ENCODE measurements around the gene ERGIC1.
"Not testable (repeated sequence)": the region's sequence is repeated elsewhere in the genome, so short reads cannot be mapped to it uniquely, and the experiment has no call there.

ERGIC1 gene

DNA sequence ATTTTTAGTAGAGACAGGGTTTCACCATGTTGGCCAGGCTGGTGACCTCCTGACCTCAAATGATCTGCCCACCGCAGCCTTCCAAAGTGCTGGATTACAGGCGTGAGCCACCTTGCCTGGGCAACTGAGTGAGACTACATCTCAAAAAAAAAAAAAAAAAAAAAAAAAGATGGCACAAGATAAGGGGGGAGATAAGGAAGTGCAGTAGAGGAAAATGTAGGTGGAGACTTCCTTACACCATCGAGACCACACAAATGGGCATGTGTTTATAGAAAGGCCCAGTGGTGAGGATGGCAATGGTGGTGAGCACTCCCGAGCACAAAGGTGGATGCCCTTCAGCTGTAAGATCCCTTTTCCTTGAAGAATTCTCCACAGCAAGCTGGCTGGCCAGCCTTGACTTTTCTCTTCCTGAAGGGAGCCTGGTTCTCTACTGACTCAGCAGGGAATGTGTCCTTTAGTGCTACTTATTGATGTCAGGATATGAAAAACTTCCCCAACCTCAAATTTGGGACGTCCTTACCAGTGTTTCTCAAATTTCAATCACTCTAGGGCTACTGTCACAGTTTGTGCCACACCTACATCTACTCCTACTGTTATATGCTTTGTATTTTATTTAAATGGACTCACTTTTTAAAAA lies 28.2 kb downstream of the ERGIC1 start:
- Histone ChIP-seq H3K9ac (ENCODE audit: low read length) (no peak overlapping the region), H3K27me3 (ENCODE audit: control insufficient read depth, insufficient read depth, low read length) (no peaks in the 10 kb centered on the region), H3K36me3 (ENCODE audit: control insufficient read depth, low read depth, low read length) (no peaks in the 10 kb centered on the region), H3K4me3 (ENCODE audit: low read length) (no peak overlapping the region), H3K27ac (ENCODE audit: low read length) (no peak overlapping the region), H3K9me3 (ENCODE audit: control insufficient read depth, low read depth, low read length) (no peaks in the 10 kb centered on the region), H3K4me1 (ENCODE audit: control insufficient read depth, low read depth, low read length) (peaks cover 11% of the 10 kb centered on the region)

DNA sequence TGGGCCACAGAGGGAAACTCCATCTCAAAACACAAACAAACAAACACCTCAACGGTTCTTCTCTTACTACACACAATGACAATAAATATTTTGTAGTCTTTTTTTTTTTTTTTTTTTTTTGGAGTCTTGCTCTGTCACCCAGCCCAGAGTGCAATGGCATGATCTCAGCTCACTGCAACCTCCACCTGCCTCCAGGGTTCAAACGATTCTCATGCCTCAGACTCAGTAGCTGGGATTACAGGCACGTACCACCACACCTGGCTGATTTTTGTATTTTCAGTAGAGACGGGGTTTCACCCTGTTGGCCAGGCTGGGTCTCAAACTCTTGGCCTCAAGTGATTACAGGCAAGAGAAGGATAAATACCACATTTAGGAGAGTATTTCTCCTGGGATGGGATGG lies 30.1 kb downstream of the ERGIC1 start:
- not testable (repeated sequence) for H3K27ac ChIP-seq (ENCODE audit: low read length); H3K36me3 ChIP-seq (ENCODE audit: control insufficient read depth, low read depth, low read length); H3K4me3 ChIP-seq (ENCODE audit: low read length); H3K27me3 ChIP-seq (ENCODE audit: control insufficient read depth, insufficient read depth, low read length); H3K9me3 ChIP-seq (ENCODE audit: control insufficient read depth, low read depth, low read length); H3K9ac ChIP-seq (ENCODE audit: low read length)
- peaks cover 19% of the 10 kb centered on the region for H3K4me1 ChIP-seq (ENCODE audit: control insufficient read depth, low read depth, low read length)

DNA sequence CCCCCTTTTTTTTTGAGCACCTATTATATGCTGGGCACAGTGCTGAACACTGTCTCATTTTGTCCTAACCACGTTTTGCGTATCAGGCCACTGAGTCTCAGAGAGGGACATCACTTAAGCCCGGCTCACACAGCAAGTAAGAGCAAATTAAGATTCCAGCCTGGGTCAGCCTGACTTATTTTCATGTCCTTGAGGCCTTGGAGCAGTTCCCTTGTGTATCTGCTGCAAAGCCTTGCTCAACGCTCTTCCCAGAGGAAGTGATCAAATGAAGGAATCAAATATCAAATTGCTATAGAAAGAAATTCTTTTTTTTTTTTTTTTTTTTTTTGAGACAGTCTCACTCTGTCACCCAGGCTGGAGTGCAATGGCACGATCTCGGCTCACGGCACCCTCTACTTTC lies 30.7 kb downstream of the ERGIC1 start:
- Histone ChIP-seq H3K4me1 (ENCODE audit: control insufficient read depth, low read depth, low read length) (peaks cover 19% of the 10 kb centered on the region), H3K4me3 (ENCODE audit: low read length) (no peak overlapping the region), H3K27ac (ENCODE audit: low read length) (no peak overlapping the region), H3K27me3 (ENCODE audit: control insufficient read depth, insufficient read depth, low read length) (no peaks in the 10 kb centered on the region), H3K9ac (ENCODE audit: low read length) (no peak overlapping the region), H3K36me3 (ENCODE audit: control insufficient read depth, low read depth, low read length) (no peaks in the 10 kb centered on the region), H3K9me3 (ENCODE audit: control insufficient read depth, low read depth, low read length) (no peaks in the 10 kb centered on the region)

DNA sequence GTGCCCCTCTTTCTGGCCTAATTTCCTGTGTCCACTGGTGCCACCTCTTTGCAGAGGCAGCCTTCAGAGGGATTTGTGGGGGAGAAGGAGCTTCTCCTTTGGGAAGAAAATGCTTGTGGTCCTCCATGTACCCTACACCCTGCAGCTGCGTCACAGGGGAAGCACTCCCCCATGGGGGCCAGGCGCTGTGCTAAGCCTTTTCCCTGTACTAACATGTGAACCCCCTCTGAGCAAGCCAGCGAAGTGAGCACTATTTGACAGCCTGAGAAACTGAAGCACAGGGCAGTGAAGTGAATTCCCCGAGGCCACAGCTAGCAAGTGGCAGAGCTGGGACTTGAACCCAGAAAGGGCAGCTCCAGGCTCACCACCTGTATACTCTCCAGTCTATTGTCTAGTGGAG lies 32.3 kb downstream of the ERGIC1 start:
- no peaks in the 10 kb centered on the region for H3K36me3 ChIP-seq (ENCODE audit: control insufficient read depth, low read depth, low read length)
- no peak overlapping the region for H3K9ac ChIP-seq (ENCODE audit: low read length)

DNA sequence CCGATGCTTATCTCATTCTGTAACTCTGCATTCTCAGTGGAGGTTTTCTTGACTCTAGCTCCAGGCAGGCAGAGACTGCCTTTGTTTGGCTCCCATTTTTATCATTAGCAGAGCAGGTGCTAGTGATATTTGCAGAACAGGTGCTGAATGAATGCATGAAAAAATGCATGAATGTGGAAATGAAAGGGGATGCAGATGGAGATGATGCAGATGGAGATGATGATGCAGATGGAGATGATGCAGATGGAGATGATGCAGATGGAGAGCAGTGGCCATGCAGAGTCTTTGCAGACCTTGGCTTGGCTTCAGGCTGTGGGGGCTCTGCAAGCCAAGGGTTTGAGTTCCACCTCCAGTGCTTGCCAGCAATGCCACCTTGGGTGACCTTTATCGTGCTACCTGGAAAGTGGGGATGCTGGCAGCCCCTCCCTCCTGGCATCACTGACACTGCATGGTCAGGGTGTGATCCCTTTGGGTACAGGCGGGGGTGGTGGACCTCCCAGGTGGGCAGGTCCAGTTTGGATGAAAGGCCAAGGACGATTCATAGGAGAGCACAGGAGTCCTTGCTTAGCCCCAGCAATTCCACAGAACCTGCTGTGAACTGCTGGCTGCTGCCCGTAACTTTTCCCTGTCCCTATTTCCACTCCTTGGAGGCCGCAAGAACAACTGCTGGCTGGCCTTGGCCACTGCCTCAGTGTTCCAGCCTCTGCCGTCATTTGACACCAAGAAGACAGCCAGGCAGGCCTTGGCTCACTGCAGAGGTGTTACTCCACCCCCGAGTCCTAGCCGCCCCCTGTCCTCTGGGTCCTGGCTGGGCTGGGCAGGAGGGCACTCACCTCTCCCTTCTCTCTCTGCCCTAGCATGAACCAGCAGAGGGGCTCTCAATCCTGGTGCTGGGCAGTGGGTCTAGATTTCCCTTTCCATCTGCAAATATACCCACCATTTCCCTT lies 33.0 kb downstream of the ERGIC1 start:
- Histone ChIP-seq H3K27ac (ENCODE audit: low read length) (no peak overlapping the region), H3K4me3 (ENCODE audit: low read length) (no peak overlapping the region), H3K27me3 (ENCODE audit: control insufficient read depth, insufficient read depth, low read length) (no peaks in the 10 kb centered on the region), H3K36me3 (ENCODE audit: control insufficient read depth, low read depth, low read length) (no peaks in the 10 kb centered on the region), H3K9ac (ENCODE audit: low read length) (no peak overlapping the region), H3K4me1 (ENCODE audit: control insufficient read depth, low read depth, low read length) (peaks cover 32% of the 10 kb centered on the region), H3K9me3 (ENCODE audit: control insufficient read depth, low read depth, low read length) (no peaks in the 10 kb centered on the region)

More for the DNA sequence above, 32.3 kb downstream of the ERGIC1 start:
- peaks cover 28% of the 10 kb centered on the region for H3K4me1 ChIP-seq (ENCODE audit: control insufficient read depth, low read depth, low read length)
- no peak overlapping the region for H3K4me3 ChIP-seq (ENCODE audit: low read length)
- no peaks in the 10 kb centered on the region for H3K9me3 ChIP-seq (ENCODE audit: control insufficient read depth, low read depth, low read length)
- no peaks in the 10 kb centered on the region for H3K27me3 ChIP-seq (ENCODE audit: control insufficient read depth, insufficient read depth, low read length)
- no peak overlapping the region for H3K27ac ChIP-seq (ENCODE audit: low read length)

DNA sequence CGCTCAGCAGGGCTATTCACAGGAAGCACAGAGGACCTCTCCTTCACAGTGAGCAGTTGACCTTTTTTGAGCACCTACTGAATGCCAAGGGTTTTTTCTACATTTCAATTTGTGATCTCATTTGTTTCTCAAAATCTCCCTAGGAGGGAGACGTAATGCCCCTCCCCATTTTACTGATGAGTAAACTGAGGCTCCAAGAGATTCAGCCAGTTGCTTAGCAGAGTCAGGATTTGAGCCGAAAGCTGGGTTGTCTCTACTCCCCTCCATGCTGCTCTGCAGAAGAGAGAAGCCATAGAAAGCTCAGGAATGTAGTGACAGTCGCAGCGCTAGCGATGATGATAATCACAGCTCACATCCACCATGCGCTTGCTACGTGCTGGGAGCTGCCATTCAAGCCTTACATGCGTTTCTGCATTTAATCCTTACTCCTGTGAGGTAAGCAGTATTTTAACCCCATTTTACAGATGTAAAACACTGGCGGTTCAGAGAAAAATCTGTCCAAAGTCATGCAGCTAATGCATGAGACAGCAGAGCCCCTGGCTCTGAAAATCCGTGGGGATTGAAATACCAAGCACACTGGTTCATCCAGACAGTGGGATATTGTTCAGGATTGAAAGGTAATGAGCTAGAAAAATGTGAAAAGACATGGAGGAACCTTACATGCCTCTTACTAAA lies 33.8 kb downstream of the ERGIC1 start:
- Histone ChIP-seq H3K36me3 (ENCODE audit: control insufficient read depth, low read depth, low read length) (no peaks in the 10 kb centered on the region), H3K9ac (ENCODE audit: low read length) (no peak overlapping the region), H3K27ac (ENCODE audit: low read length) (no peak overlapping the region), H3K27me3 (ENCODE audit: control insufficient read depth, insufficient read depth, low read length) (no peaks in the 10 kb centered on the region), H3K4me3 (ENCODE audit: low read length) (no peak overlapping the region), H3K9me3 (ENCODE audit: control insufficient read depth, low read depth, low read length) (no peaks in the 10 kb centered on the region), H3K4me1 (ENCODE audit: control insufficient read depth, low read depth, low read length) (peaks cover 40% of the 10 kb centered on the region)

DNA sequence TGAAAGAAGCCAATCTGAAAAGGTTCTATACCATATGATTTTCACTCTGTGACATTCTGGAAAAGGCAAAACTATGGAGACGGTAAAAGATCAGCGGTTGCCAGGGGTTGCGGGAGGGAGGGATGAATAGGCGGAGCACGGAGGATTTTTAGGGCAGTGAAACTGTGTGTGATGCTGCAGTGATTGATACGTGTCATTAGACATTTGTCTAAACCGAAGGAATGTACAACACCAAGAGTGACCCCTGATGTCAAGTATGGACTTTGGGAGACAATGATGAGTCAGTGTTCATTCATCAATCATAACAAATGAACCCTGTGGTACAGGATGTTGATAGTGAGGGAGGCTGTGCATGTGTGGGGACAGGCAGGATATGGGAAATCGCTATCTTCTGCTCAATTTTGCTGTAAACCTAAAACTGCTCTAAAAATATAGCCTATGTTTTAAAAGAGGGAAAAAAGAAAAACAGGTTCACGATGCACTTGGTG lies 34.4 kb downstream of the ERGIC1 start:
- Histone ChIP-seq H3K9me3 (ENCODE audit: control insufficient read depth, low read depth, low read length) (no peaks in the 10 kb centered on the region), H3K27me3 (ENCODE audit: control insufficient read depth, insufficient read depth, low read length) (no peaks in the 10 kb centered on the region), H3K9ac (ENCODE audit: low read length) (no peak overlapping the region), H3K36me3 (ENCODE audit: control insufficient read depth, low read depth, low read length) (no peaks in the 10 kb centered on the region), H3K4me3 (ENCODE audit: low read length) (no peak overlapping the region), H3K4me1 (ENCODE audit: control insufficient read depth, low read depth, low read length) (peaks cover 43% of the 10 kb centered on the region), H3K27ac (ENCODE audit: low read length) (no peak overlapping the region)

DNA sequence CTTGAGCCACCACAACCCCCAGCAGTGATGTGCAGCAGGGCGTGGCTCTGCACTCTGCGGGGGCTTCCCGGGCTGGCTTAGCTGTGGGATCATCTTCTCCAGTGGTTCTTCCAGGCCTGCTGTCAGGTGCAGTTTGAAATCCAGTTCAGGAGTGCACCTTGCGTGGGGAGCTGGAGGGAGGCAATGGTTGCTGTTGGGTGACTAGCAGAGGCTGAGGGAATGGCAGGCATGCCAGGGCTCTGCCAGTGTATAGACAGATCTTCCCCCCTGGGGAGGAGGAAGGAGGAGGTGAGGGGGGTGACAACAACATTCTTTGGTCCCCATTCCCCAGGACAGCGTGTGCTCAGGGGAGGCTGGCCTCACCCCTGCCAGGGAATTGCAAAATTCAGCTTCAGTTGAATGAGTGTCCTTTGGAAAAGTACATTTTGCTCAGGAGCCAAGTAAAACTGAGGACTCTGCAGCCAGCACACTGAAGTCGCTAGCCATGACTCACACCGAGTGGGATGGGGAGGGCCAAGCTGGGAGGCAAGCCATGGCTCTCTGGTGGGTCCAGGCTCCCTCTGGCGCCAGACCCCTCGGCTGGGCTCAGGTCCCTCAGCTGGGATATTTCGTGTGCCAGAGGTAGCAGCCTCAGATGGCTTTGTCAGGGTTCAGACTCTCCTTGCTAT lies 35.0 kb downstream of the ERGIC1 start:
- Histone ChIP-seq H3K36me3 (ENCODE audit: control insufficient read depth, low read depth, low read length) (no peaks in the 10 kb centered on the region), H3K4me1 (ENCODE audit: control insufficient read depth, low read depth, low read length) (peaks cover 43% of the 10 kb centered on the region), H3K9me3 (ENCODE audit: control insufficient read depth, low read depth, low read length) (no peaks in the 10 kb centered on the region), H3K27ac (ENCODE audit: low read length) (no peak overlapping the region), H3K4me3 (ENCODE audit: low read length) (no peak overlapping the region), H3K9ac (ENCODE audit: low read length) (no peak overlapping the region), H3K27me3 (ENCODE audit: control insufficient read depth, insufficient read depth, low read length) (no peaks in the 10 kb centered on the region)

DNA sequence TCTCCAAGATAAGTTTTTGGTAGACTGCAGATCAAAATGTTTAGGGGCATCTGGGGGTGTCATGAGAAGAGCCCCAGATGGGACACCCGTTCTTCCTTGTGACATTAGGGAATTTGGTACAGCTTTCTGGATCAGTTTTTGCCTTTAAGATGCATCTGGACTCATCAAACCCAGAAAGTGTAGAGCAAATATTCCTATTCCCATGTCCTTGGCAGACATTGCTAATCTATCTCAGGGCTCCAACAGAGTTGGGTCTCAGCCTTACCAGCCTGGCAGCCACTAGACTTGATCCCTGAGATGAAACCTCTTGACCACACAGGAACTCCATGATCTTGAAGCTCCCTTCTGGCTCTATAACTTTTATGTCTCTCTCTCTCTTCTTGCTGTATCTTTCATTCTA lies 35.6 kb downstream of the ERGIC1 start:
- H3K4me3 ChIP-seq (ENCODE audit: low read length), result no peak overlapping the region
- no peak overlapping the region for H3K9ac ChIP-seq (ENCODE audit: low read length)
- no peaks in the 10 kb centered on the region for H3K27me3 ChIP-seq (ENCODE audit: control insufficient read depth, insufficient read depth, low read length)
- no peak overlapping the region for H3K27ac ChIP-seq (ENCODE audit: low read length)
- peaks cover 43% of the 10 kb centered on the region for H3K4me1 ChIP-seq (ENCODE audit: control insufficient read depth, low read depth, low read length)
- H3K9me3 ChIP-seq (ENCODE audit: control insufficient read depth, low read depth, low read length), result no peaks in the 10 kb centered on the region
- no peaks in the 10 kb centered on the region for H3K36me3 ChIP-seq (ENCODE audit: control insufficient read depth, low read depth, low read length)

DNA sequence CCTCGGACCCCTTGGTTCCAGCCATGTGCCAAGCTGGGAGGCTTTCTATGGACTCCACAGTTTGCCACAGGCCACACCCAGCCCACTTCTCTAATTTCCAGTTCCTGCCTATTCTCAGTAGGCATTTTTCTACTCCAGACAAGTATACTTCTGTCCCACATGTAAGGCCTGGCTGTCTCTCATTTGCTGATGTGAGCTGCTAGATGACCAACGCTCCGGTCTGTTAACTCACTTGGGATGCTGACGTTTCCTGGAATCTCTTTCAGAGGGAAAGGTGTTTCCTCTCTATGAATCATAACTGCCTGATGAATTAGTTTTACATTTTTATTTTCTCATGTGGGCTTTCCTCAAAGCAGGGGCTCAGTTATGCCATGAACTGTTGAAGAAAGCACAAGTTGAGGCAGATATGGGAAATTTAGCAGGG lies 36.3 kb downstream of the ERGIC1 start:
- Histone ChIP-seq H3K36me3 (ENCODE audit: control insufficient read depth, low read depth, low read length) (no peaks in the 10 kb centered on the region), H3K9ac (ENCODE audit: low read length) (no peak overlapping the region), H3K27me3 (ENCODE audit: control insufficient read depth, insufficient read depth, low read length) (no peaks in the 10 kb centered on the region), H3K27ac (ENCODE audit: low read length) (no peak overlapping the region), H3K4me3 (ENCODE audit: low read length) (no peak overlapping the region), H3K9me3 (ENCODE audit: control insufficient read depth, low read depth, low read length) (no peaks in the 10 kb centered on the region), H3K4me1 (ENCODE audit: control insufficient read depth, low read depth, low read length) (peaks cover 43% of the 10 kb centered on the region)
